ENCODE data around the gene ST3GAL3.

GRCh38 chr1:43786960-43787359 is 79.6 kb downstream of the ST3GAL3 start:
- TF ChIP-seq CTCF (IDR thresholded peaks at IDR 0.05; ENCODE audit: low read depth, low read length) (no peak), POLR2A (IDR thresholded peaks at IDR 0.05; ENCODE audit: extremely low read depth, insufficient read length) (no peak), MYC (IDR thresholded peaks at IDR 0.05; ENCODE audit: low read depth, low read length) (no peak), MAX (IDR thresholded peaks at IDR 0.05; ENCODE audit: low read depth, low read length) (no peak)

All from NB4 (cell line).